Activated CD8-positive, alpha-beta memory T cell treated with anti-CD3 and anti-CD28 coated beads, Interleukin-2, amount 50 U/mL, for 24 hours (primary cell): ENCODE measurements around the gene ATP2B3.

Experiments used
- DNase-seq: peaks from one replicate; pipeline ENCODE4 v3.0.0-alpha.2; 2020; ENCODE audit errors: extremely low read depth

Gene ATP2B3

GRCh38 chrX:153509592-153509991, 7.8 kb upstream of the ATP2B3 start:
- DNase-seq: no peak

GRCh38 chrX:153510383-153510782, 7.1 kb upstream of the ATP2B3 start:
- DNase-seq: no peak

GRCh38 chrX:153511784-153512500, 5.5 kb upstream of the ATP2B3 start:
- DNase-seq: no peak

GRCh38 chrX:153512501-153512893, 4.9 kb upstream of the ATP2B3 start:
- DNase-seq: no peak

GRCh38 chrX:153513265-153513664, 4.2 kb upstream of the ATP2B3 start:
- DNase-seq: no peak

GRCh38 chrX:153514259-153514658, 3.2 kb upstream of the ATP2B3 start:
- DNase-seq: no peak

DNA sequence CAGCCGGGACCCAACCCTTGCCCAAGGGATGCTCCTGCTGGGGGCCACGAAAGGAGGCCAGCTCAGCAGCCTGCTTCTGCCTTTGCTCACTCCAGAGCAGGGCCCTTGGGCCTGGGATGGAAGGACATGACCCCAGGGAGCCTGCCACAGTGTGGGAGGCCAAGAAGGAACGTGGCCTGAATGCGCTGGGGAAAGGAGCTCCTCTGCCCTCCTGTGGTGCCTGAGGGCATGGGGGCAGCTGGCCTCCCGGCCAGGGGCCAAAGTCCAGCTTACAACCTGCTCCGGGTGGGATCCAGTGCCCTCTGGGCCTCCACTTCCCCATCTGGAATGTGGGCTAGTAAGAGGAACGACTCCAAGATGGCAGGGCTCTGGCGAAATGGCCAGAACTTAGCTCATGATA, 2.0 kb upstream of the ATP2B3 start:
- no peak for DNase-seq

- DNase-seq: no peak
These were observed 1.4 kb upstream of the ATP2B3 start for GRCh38 chrX:153516073-153516472.

DNA sequence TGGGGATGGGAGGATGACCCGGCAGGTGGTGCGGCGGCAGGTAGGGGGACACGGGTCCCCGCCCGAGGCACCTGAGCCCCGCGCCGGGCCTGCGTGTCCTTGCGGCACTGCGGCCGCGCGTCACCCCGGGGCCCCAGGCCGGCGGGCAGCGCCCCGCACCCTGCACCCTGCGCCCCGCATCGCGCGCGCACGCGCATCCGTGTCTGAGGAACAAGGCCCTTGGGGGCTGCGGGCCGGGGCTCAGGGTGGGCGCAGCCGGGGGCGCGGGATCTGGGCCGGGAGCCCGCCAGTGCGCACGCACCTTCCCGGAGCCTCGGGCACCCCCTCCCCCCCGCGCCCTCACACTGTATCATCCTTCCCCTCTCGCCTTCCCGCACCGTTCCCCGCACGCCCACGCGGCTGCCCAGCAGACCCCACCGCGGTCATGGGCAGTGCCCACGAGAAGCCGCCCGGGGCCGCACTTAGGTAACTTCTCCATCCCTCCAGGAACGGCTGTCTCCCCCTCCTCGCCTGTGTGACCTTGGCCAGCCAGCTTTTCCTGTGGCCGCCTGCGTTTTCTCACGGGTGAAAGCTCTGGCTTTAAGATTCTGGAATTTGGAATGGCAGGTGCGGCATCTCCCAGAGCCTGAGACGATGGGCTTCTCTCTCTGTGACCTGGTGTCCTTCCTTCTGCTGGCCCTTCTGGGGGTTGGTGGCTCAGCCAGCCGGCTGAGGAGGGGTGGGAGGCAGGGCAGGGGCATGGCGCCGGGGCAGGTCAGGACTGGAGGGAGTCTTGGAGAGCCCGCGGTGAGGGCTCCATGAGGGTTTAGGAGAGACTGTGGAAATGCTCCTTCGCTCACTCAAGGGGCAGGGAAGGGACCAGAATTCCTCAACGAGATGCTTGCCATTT, 748 bp downstream of the ATP2B3 start:
- no peak for DNase-seq

GRCh38 chrX:153519569-153520286, 2.3 kb downstream of the ATP2B3 start:
- DNase-seq: no peak

GRCh38 chrX:153520287-153520917, 3.0 kb downstream of the ATP2B3 start:
- no peak for DNase-seq

DNA sequence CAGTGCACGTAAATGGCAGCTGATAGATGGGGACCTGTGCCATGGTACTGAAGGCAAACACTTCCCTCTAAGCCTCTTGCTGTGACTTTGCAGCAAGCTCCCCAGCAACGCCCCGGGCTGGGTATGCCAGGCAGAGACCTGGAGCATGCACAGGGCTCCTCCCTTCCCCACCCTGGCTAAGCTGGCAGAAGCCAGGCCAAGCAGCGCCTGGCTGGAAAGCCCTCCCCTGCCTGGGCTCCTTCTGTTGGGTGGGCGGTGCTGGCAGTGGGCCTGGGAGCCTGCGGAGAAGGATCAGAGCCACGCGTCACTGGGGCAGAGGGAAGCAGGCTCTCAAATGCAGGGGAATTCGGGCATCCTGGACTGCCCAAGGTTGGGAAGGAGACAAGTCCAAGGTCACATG, 3.6 kb downstream of the ATP2B3 start:
- DNase-seq: no peak

- DNase-seq: no peak
These were observed 4.8 kb downstream of the ATP2B3 start for GRCh38 chrX:153522259-153522658.

DNA sequence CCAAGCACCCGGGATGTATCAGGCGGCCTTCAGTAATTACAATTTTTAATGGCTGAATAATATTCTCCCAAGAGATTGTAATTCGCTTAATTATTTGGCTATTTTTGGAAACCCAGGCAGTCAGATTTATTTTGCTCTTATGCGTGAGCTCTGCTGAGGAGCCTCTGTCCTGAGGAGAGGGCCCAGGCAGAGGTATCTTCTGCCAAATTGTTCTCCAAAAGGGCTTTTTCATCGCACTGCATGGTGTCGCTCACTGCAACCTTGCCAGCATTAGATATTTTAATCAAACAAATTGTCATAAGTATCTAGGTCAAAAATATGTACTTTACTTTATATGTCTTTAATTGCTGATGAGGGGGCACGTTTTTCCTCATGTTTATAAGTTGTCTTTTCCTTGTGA, 5.8 kb downstream of the ATP2B3 start:
- no peak for DNase-seq

DNA sequence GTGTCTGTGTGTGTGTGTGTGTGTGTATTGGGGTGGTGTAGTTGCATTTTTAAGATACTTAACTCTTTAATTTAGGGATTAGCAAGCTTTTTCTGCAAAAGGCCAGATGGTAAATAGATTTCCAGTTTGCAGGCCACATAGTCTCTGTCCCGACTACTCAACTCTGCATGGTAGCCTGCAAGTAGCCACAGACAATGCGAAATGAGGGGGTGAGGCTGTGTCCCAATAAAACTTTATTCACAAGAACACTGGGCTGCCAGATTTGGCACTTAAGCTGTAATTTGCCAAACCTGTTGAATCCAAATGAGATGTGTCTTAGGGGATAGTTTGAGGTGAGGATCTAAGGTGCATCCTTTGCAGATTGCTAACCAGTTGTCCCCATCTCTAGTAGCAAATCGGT, 6.8 kb downstream of the ATP2B3 start:
- no peak for DNase-seq

DNA sequence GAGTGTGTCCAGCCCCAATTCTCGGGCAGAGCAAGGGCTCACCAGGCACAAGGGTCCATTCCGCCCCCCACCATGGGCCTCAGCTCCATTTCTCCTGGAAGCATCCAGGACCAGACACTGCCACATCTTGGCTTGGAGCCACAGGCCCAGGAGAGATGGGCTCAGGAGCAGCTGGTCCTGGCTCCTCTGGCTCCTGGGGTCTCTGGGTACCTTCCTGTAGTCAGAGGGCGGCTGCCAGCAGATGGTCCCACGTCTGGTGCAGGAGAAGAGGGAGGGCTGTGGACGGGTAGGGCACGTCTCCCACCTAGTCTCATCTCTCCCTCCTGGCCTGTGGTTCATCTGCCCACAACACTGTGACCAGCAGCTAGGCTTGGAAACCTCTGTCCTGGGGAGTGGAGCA, 8.0 kb downstream of the ATP2B3 start:
- DNase-seq: no peak

DNA sequence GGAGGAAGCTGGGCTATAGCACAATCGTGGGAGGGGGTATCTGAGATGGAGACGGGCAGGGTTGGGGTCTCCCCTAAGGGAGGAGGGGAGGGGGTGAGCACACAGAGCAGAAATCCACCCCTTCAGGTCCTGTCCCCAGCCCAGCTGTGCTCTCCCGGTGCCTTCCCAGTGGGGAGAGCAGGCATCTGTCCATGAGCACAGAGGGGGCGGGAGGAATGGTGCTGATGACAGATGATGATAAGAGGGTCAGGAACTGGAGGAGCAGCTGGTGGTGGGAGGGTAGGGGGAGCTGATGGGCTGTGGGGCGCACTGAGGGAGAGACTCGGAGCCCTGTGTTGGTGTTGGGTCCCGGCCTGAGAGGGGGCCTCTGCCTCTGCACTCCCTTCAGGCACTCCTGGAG, 8.6 kb downstream of the ATP2B3 start:
- no peak for DNase-seq

- DNase-seq: no peak
These were observed 9.4 kb downstream of the ATP2B3 start for GRCh38 chrX:153526801-153527200.

GRCh38 chrX:153527208-153527607, 9.8 kb downstream of the ATP2B3 start:
- DNase-seq: no peak

DNA sequence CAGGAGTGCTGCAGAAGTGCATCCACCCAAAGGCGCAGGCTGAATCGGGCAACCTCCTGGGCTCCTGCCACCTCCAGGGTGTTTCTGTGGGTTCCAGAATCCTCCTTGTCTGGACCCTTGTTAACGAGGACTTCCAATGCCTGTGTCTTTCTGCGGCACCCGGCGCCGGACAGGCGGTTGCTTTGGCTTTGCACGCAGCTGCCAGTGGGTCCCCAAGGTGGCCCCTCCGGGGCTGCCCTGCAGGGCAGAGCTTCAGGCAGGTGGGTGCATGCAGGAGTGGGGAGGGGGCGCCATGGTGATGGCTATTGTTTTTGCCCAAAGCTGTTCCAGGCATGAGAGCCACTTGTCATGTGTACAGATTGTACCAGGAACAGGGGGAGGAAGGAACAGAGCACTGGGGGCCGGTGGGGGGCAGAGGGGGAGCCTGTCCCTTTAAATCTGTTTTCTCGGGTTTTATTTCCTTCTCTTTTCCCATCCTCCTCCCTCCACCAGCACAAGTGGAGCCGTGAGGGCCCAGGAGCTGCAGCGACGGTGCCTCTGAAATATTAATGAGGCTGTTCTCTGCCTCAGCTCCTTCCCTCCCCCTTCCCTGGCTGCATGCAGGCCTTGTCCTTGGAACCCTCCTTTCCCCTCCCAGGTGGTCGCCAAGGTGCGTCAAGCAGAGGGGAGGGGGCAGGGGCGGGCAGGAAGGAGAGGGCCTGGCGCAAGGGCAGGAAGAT, 13.1 kb downstream of the ATP2B3 start:
- DNase-seq: no peak

GRCh38 chrX:153533091-153533490, 15.6 kb downstream of the ATP2B3 start:
- no peak for DNase-seq
